H1 (cell line): ENCODE measurements around the gene NXPH3. TPM values are rescaled to one million over a fixed set of nuclear protein-coding genes. Genes with fewer than 3 reads are reported as not detected.
A peak's percentile ranks its signal among the peaks of the same experiment; 100 is the strongest.

Experiments
- CTCF ChIA-PET: fragments of 300-600 bp; sonication (Branson Sonifier 250); formaldehyde crosslinking; loops from one replicate; lab custom pipeline; 2021; ENCODE audit not compliant: partially characterized antibody; lab: Charles Lee
- POLR2A ChIA-PET: fragments of 300-600 bp; sonication (Branson Sonifier 250); formaldehyde crosslinking; loops from one replicate; lab custom pipeline; 2021; ENCODE audit warnings: inconsistent platforms; ENCODE audit not compliant: partially characterized antibody; lab: Charles Lee
- DNase-seq, 2 experiments: peaks; one replicate each; pipeline versions ENCODE4 v3.0.0 to v3.0.0-alpha.2; 2010 to 2022; ENCODE audit warnings: low spot score in 2 of 2, low read depth in 1 of 2, mixed read lengths in 1 of 2
- FAIRE-seq: peaks from 2 replicates; lab custom pipeline; 2011; peaks lifted over from hg19 to GRCh38; lab: Jason Lieb, UNC
- H2AFZ ChIP-seq: 2 replicates; pipeline ENCODE4 v1.8.1; 2012; ENCODE audit warnings: low read length, inconsistent platforms
- H2AK5ac ChIP-seq: 2 replicates; pipeline ENCODE4 v1.6.1; 2013; ENCODE audit warnings: low read depth, low read length
- H2BK120ac ChIP-seq: replicated peaks from 2 replicates; pipeline ENCODE3; 2013; ENCODE audit warnings: low read depth, low read length, inconsistent platforms
- H2BK12ac ChIP-seq: 2 replicates; pipeline ENCODE4 v1.6.1; 2013; ENCODE audit warnings: low read depth, low read length
- H2BK15ac ChIP-seq: 2 replicates; pipeline ENCODE4 v1.6.1; 2013; ENCODE audit warnings: low read length
- H2BK20ac ChIP-seq: 2 replicates; pipeline ENCODE4 v1.6.1; 2013; ENCODE audit warnings: low read length
- H2BK5ac ChIP-seq: 2 replicates; pipeline ENCODE4 v1.6.1; 2013; ENCODE audit warnings: low read depth, low read length
- H3K14ac ChIP-seq: 2 replicates; pipeline ENCODE4 v1.6.1; 2013; ENCODE audit warnings: inconsistent platforms; ENCODE audit not compliant: insufficient read length
- H3K18ac ChIP-seq: 2 replicates; pipeline ENCODE4 v1.6.1; 2013; ENCODE audit warnings: low read length; ENCODE audit errors: extremely low read depth
- H3K23ac ChIP-seq: 2 replicates; pipeline ENCODE4 v1.6.1; 2013; ENCODE audit warnings: inconsistent platforms; ENCODE audit not compliant: insufficient read length
- H3K23me2 ChIP-seq: 2 replicates; pipeline ENCODE4 v1.6.1; 2013; ENCODE audit warnings: low read depth, low read length
- H3K27ac ChIP-seq: 2 replicates; pipeline ENCODE4 v1.6.1; 2011; ENCODE audit warnings: low read depth, low read length, inconsistent platforms
- H3K27me3 ChIP-seq, 4 experiments: replicated peaks in 1 of 4; 1 replicate in 1 of 4; 2 replicates in 3 of 4; pipeline versions ENCODE4 v1.6.1 to v1.8.1; 2011 to 2013; ENCODE audit warnings: low read length in 3 of 4, mild to moderate bottlenecking in 3 of 4, inconsistent platforms in 2 of 4, mixed read lengths in 2 of 4, moderate library complexity in 1 of 4; ENCODE audit not compliant: control insufficient read depth in 3 of 4, insufficient read depth in 3 of 4; ENCODE audit errors: extremely low read depth in 1 of 4
- H3K36me3 ChIP-seq, 4 experiments: 2 replicates each; pipeline versions ENCODE4 v1.6.1 to v1.8.1; 2011 to 2013; ENCODE audit warnings: mild to moderate bottlenecking in 4 of 4, low read length in 3 of 4, moderate library complexity in 2 of 4, control low read depth in 1 of 4, inconsistent platforms in 1 of 4; ENCODE audit not compliant: insufficient read depth in 4 of 4, control insufficient read depth in 2 of 4
- H3K4ac ChIP-seq: replicated peaks from 2 replicates; pipeline ENCODE3; 2013; ENCODE audit warnings: low read length, low read depth, mixed read lengths, inconsistent platforms; ENCODE audit not compliant: insufficient read length
- H3K4me1 ChIP-seq, 4 experiments: replicated peaks in 1 of 4; 1 replicate in 1 of 4; 2 replicates in 3 of 4; pipeline versions ENCODE4 v1.6.1 to v1.8.1; 2011 to 2013; ENCODE audit warnings: low read length in 3 of 4, inconsistent platforms in 2 of 4, mixed read lengths in 1 of 4; ENCODE audit not compliant: insufficient read depth in 4 of 4, control insufficient read depth in 3 of 4
- H3K4me2 ChIP-seq, 2 experiments: 2 replicates each; pipeline versions ENCODE4 v1.6.1 to v1.8.1; 2011 to 2013; ENCODE audit warnings: low read depth in 2 of 2, low read length in 2 of 2, control low read depth in 1 of 2, inconsistent platforms in 1 of 2, mild to moderate bottlenecking in 1 of 2; ENCODE audit not compliant: insufficient read depth in 1 of 2
- H3K4me3 ChIP-seq, 4 experiments: fragments of 200-600, 300-600 bp in 1 of 4; sonication (generic), shearing (Covaris generic), sonication (Bioruptor Twin) in 1 of 4; 2 replicates each; pipeline versions ENCODE4 v1.5.1 to v1.8.1; 2011 to 2016; ENCODE audit warnings: low read length in 4 of 4, low read depth in 3 of 4, control low read depth in 2 of 4, inconsistent platforms in 2 of 4, mild to moderate bottlenecking in 2 of 4, mixed read lengths in 1 of 4, moderate library complexity in 1 of 4; ENCODE audit not compliant: insufficient read depth in 2 of 4; ENCODE audit errors: extremely low read depth in 1 of 4
- H3K56ac ChIP-seq: replicated peaks from 2 replicates; pipeline ENCODE3; 2013; ENCODE audit warnings: low read depth, mild to moderate bottlenecking, mixed read lengths, low read length, inconsistent platforms; ENCODE audit not compliant: insufficient read length
- H3K79me1 ChIP-seq: 2 replicates; pipeline ENCODE4 v1.6.1; 2013; ENCODE audit warnings: low read depth, low read length, control low read depth
- H3K79me2 ChIP-seq, 2 experiments: 2 replicates each; pipeline versions ENCODE4 v1.6.1 to v1.8.1; 2012 to 2013; ENCODE audit warnings: low read length in 2 of 2, mild to moderate bottlenecking in 2 of 2, inconsistent platforms in 1 of 2; ENCODE audit not compliant: insufficient read depth in 2 of 2, control insufficient read depth in 1 of 2
- H3K9ac ChIP-seq, 4 experiments: replicated peaks in 1 of 4; 1 replicate in 1 of 4; 2 replicates in 3 of 4; pipeline versions ENCODE4 v1.6.1 to v1.8.1; 2011 to 2013; ENCODE audit warnings: low read depth in 3 of 4, low read length in 3 of 4, control low read depth in 2 of 4, mild to moderate bottlenecking in 2 of 4, moderate library complexity in 2 of 4, inconsistent platforms in 1 of 4; ENCODE audit errors: extremely low read depth in 1 of 4
- H3K9me3 ChIP-seq, 2 experiments: 2 replicates each; pipeline versions ENCODE4 v1.6.1 to v1.8.1; 2012 to 2013; ENCODE audit warnings: mild to moderate bottlenecking in 2 of 2, moderate library complexity in 2 of 2, control low read depth in 1 of 2, inconsistent platforms in 1 of 2, low read depth in 1 of 2, low read length in 1 of 2, mixed read lengths in 1 of 2; ENCODE audit not compliant: insufficient read depth in 2 of 2
- H4K20me1 ChIP-seq, 2 experiments: replicated peaks in 1 of 2; 2 replicates each; pipeline versions ENCODE3 to v1.8.1; 2011 to 2013; ENCODE audit warnings: inconsistent platforms in 2 of 2, low read length in 2 of 2, mild to moderate bottlenecking in 1 of 2; ENCODE audit not compliant: insufficient read depth in 2 of 2, control insufficient read depth in 1 of 2
- H4K5ac ChIP-seq: 2 replicates; pipeline ENCODE4 v1.6.1; 2013; ENCODE audit warnings: low read length, low read depth, mixed read lengths, inconsistent platforms; ENCODE audit not compliant: insufficient read length
- H4K8ac ChIP-seq: 2 replicates; pipeline ENCODE4 v1.8.0; 2013; ENCODE audit warnings: mild to moderate bottlenecking, moderate library complexity, low read length, inconsistent platforms; ENCODE audit not compliant: insufficient read depth; ENCODE audit errors: extremely low read depth
- H4K91ac ChIP-seq: replicated peaks from 2 replicates; pipeline ENCODE3; 2013; ENCODE audit warnings: low read length, mixed read lengths, inconsistent platforms; ENCODE audit not compliant: insufficient read length
- BCL11A ChIP-seq, 2 experiments: IDR thresholded peaks; one replicate each; pipeline ENCODE4 v1.6.1; 2011; ENCODE audit warnings: low read depth in 2 of 2, low read length in 2 of 2, mild to moderate bottlenecking in 2 of 2
- CHD1 ChIP-seq: IDR thresholded peaks from 2 replicates; pipeline ENCODE4 v1.6.1; 2012; ENCODE audit warnings: low read depth, low read length, improper control_type of control experiment
- EGR1 ChIP-seq: IDR thresholded peaks from 2 replicates; pipeline ENCODE4 v1.6.1; 2011; ENCODE audit warnings: low read depth, low read length, borderline replicate concordance
- FOSL1 ChIP-seq: IDR thresholded peaks from 2 replicates; pipeline ENCODE4 v1.6.1; 2011; ENCODE audit warnings: mild to moderate bottlenecking, low read depth, low read length, moderate library complexity; ENCODE audit not compliant: insufficient read depth
- SIRT6 ChIP-seq: IDR thresholded peaks from one replicate; pipeline ENCODE4 v1.7.1; 2012; ENCODE audit warnings: low read length, inconsistent platforms
- SUZ12 ChIP-seq: fragments of 200-600 bp; sonication (generic); IDR thresholded peaks from 2 replicates; pipeline ENCODE4 v1.6.1; 2012; ENCODE audit warnings: mild to moderate bottlenecking, inconsistent platforms, low read length, moderate library complexity, mixed read lengths
- TAF1 ChIP-seq: IDR thresholded peaks from 2 replicates; pipeline ENCODE4 v1.6.1; 2011; ENCODE audit warnings: mild to moderate bottlenecking, low read depth, low read length
- TAF7 ChIP-seq: optimal IDR thresholded peaks from 2 replicates; pipeline ENCODE3; 2011; ENCODE audit warnings: low read depth, mild to moderate bottlenecking, inconsistent platforms, low read length, moderate library complexity, borderline replicate concordance
- ZNF274 ChIP-seq: IDR thresholded peaks from 2 replicates; pipeline ENCODE4 v1.7.0; 2012; ENCODE audit warnings: low read length, borderline replicate concordance; ENCODE audit errors: extremely low read depth
- WGBS, 2 experiments: shearing (Covaris generic) in 1 of 2; methylation state at CpG; one replicate each; pipeline versions ENCODE4 v1.1.6 to v1.1.7; 2013 to 2015; ENCODE audit warnings: low lambda C conversion rate in 2 of 2, mixed read lengths in 2 of 2, inconsistent platforms in 1 of 2, low coverage in 1 of 2, missing lambda C conversion rate in 1 of 2; ENCODE audit not compliant: insufficient replicate concordance in 2 of 2, insufficient coverage in 1 of 2, insufficient read length in 1 of 2; ENCODE audit errors: extremely low coverage in 1 of 2, missing lambda C conversion rate in 1 of 2; 5-methylcytosine and 5-hydroxymethylcytosine counted together
- polyA plus RNA-seq, 7 experiments: library from polyadenylated mRNA; depleted of rRNA in 3 of 7; stranded (reverse) in 5 of 7; unstranded in 2 of 7; fragments of >200 nt in 5 of 7; fragments of 200-250 nt in 2 of 7; gene quantifications; 1 replicate in 5 of 7; 2 replicates in 1 of 7; 4 replicates in 1 of 7; pipeline versions ENCODE4 v1.2.1 to v1.2.3, GENCODE V29; 2011 to 2013; ENCODE audit warnings: missing spikeins in 2 of 7, mixed read lengths in 2 of 7
- total RNA-seq: library from RNA; stranded (reverse); fragmentation: NEBNext Ultra II Directional; extraction: Animal tissue kit (Norgen Biotek cat#: 25700); gene quantifications from 2 replicates; pipeline ENCODE4 v1.2.1, GENCODE V29; 2021
- TF ChIP-seq, protein P1 (sequence below): IDR thresholded peaks from 2 replicates; pipeline ENCODE4 v1.6.1; 2011; ENCODE audit warnings: low read depth, mild to moderate bottlenecking, low read length; ENCODE audit not compliant: insufficient read depth
- TF ChIP-seq, protein P2 (sequence below): IDR thresholded peaks from 2 replicates; pipeline ENCODE4 v1.6.1; 2012; ENCODE audit warnings: inconsistent platforms

NXPH3 gene
- total and polyA plus RNA-seq, 2 of the 8 experiments (the other 6 are each of a cell fraction or from before 2014, with no cell fraction given), result 2.5 to 3.7 TPM

DNA sequence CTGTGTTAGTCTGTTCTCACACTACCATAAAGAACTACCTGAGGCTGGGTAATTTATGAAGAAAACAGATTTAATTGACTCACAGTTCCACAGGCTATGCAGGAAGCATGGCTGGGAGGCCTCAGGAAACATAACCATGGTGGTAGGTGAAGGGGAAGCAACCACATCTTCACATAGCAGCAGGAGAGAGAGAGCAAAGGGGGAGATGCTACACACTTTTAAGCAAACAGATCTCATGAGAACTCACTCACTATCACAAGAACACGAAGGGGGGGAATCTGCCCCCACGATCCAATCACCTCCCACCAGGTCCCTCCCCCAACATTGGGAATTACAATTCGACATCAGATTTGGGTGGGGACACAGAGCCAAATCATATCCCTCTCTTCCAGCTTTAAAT is 31.8 kb upstream of the NXPH3 start:
- Histone ChIP-seq H3K27ac (no peak overlapping the region), H2BK12ac (0 out of 2 replicates have a peak overlapping the region, but pooled peaks have one; percentile 75), H2BK5ac (no peak overlapping the region), H3K14ac (no peak overlapping the region), H3K9ac (no peak overlapping the region), H4K20me1 (no peaks in the 10 kb centered on the region), H3K9me3 (no peaks in the 10 kb centered on the region), H2AK5ac (0 out of 2 replicates have a peak overlapping the region, but pooled peaks have one; percentile 71), H4K5ac (no peak overlapping the region), H3K79me1 (no peaks in the 10 kb centered on the region), H3K36me3 (no peaks in the 10 kb centered on the region), H3K23ac (no peak overlapping the region), H2AFZ (no peak overlapping the region), H3K18ac (no peak overlapping the region), H3K4me3 (no peak overlapping the region), H3K4ac (no peak overlapping the region), H2BK120ac (peak overlapping the region; percentile 62), H3K4me2 (no peak overlapping the region), H2BK20ac (peak overlapping the region; percentile 61), H3K23me2 (no peaks in the 10 kb centered on the region), H3K27me3 (no peaks in the 10 kb centered on the region), H4K8ac (no peak overlapping the region), H4K91ac (no peak overlapping the region), H3K56ac (no peak overlapping the region), H2BK15ac (no peak overlapping the region), H3K4me1 (peaks cover 0 to 30% (median 17%) of the 10 kb centered on the region in 4 experiments; a peak in 6 of 7 replicates), H3K79me2 (no peaks in the 10 kb centered on the region)
- DNase-seq (no peak), FAIRE-seq (no peak)
- ChIA-PET CTCF (interaction anchor here (0.6 to 9.9 kb wide), 8 partner anchors 13 to 487 kb away, joined by 3 to 107 read pairs (median 20); no protein-coding TSS in a partner anchor), POLR2A (interaction anchor here (0.9 to 1.1 kb wide), 2 partner anchors 29 to 31 kb away, joined by 3 read pairs; no protein-coding TSS in a partner anchor)
- no peak for TF ChIP-seq SIRT6
- TF ChIP-seq TAF1, result no peak
- TF ChIP-seq SUZ12, result no peak
- TF ChIP-seq EGR1, result no peak
- TF ChIP-seq ZNF274, result no peak
- TF ChIP-seq, protein P1, sequence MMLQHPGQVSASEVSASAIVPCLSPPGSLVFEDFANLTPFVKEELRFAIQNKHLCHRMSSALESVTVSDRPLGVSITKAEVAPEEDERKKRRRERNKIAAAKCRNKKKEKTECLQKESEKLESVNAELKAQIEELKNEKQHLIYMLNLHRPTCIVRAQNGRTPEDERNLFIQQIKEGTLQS, result no peak
- no peak for TF ChIP-seq BCL11A (IDR thresholded peaks at IDR 0.05; ENCODE audit: low read depth in 2 of 2, low read length in 2 of 2)
- no peak for TF ChIP-seq TAF7
- no peak for TF ChIP-seq FOSL1
- no peak for TF ChIP-seq CHD1
- TF ChIP-seq, protein P2, sequence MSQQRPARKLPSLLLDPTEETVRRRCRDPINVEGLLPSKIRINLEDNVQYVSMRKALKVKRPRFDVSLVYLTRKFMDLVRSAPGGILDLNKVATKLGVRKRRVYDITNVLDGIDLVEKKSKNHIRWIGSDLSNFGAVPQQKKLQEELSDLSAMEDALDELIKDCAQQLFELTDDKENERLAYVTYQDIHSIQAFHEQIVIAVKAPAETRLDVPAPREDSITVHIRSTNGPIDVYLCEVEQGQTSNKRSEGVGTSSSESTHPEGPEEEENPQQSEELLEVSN, result no peak
- 76% methylated on average over 3 of the region's 3 CpGs; no CpG with 5 or more reads in 1 of the 2 experiments for WGBS, 2 experiments
